ENCODE measurements around the gene EML1.

Gene EML1

GRCh38 chr14:99907761-99908652 lies 114.8 kb downstream of the EML1 start:
- no peak for DNase-seq

- DNase-seq: no peak
Observed at GRCh38 chr14:99908653-99909250, 115.5 kb downstream of the EML1 start.

- no peak for DNase-seq
Observed at GRCh38 chr14:99909513-99910064, 116.4 kb downstream of the EML1 start.

GRCh38 chr14:99910337-99911309 lies 117.4 kb downstream of the EML1 start:
- DNase-seq: no peak

DNA sequence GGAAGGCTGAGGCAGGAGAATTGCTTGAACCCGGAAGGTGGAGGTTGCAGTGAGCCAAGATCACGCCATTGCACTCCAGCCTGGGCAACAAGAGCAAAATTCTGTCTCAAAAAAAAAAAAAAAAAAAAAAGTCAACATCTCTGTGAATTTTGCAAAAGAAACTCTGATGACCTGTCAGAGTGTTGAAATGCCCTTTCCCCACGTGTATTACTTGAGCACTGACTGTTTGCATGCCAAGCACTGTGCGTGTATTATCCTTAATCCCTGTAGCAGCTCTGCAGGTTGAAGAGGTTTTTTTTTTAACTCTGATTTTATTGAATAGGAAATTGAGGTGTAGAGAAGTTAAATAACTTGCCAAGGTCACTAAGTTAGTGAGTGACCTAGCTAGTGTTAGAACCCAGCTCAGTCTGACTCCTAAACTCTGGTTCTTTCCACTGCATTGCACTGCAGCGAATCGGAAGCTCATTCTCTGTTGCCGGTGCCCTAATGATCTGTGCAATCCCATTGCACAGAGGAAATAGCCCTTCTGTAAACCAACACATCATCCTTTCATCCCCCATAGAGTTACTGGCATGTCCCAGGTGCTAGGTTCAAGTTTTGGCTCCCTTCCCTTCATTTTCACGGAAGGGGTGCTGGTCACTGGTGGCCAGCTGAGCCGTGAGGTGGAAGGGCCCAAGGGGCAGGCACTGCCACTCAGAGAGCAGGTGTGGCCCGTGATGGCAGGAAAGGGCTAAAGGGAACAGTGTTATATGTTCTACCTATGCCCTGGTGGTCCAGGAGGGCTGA lies 122.3 kb downstream of the EML1 start:
- no peak for DNase-seq

- no peak for DNase-seq
Observed at GRCh38 chr14:99916091-99916383, 122.8 kb downstream of the EML1 start.

- DNase-seq: no peak
Observed at GRCh38 chr14:99918781-99919180, 125.6 kb downstream of the EML1 start.

DNA sequence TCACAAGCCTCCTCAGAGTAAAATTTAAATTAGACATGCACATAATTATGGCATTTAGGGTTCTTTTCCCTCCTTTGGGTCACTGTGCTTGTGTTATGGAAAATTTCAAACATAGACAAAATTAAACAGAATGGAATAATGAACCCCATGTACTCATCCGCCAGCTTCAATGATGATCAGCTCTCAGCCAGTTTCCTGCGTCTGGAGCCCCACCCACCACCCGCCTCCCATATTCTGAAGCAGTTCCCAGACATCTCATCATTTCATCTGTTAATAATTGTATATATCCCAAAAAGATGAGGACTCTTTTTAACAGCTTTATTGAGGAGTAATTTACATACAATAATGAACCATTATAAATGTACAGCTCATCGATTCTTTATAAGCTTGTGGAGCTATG lies 128.2 kb downstream of the EML1 start:
- no peak for DNase-seq

DNA sequence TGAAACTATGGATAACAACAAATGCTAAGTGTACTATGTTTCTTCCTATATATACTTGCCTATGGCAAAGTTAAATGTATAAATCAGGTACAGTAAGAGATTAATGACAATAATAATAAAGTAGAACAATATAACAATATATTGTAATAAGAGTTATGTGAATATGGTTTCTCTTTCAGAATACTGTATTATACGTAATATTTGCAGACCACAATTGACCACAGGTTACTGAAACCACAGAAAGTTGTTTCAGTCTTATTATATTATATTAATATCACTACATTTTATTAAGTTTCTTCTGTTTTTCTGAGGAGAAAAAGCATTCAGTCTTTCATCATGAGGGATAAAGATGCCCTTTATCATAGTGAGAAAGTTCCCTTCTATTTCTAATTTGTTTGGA lies 131.2 kb downstream of the EML1 start:
- no peak for DNase-seq

DNA sequence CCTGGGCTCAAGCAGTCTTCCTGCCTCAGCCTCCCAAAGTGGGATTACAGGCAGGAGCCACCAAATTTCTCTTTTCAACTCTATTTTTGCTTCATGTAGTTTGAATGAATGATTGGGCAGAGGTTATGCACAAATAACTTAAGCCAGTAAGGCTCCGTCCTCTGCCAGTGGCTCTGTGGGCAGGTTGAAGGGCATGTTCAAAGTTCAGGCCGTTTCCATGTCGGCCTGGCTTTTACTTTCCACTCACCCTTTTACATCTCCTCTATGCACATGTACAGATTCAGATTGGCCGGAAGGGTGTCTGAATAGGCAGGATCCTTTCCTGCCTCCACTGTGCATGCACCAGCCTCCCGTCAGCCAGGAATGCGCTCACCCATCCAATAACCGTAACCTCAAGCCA lies 132.3 kb downstream of the EML1 start:
- no peak for DNase-seq

DNA sequence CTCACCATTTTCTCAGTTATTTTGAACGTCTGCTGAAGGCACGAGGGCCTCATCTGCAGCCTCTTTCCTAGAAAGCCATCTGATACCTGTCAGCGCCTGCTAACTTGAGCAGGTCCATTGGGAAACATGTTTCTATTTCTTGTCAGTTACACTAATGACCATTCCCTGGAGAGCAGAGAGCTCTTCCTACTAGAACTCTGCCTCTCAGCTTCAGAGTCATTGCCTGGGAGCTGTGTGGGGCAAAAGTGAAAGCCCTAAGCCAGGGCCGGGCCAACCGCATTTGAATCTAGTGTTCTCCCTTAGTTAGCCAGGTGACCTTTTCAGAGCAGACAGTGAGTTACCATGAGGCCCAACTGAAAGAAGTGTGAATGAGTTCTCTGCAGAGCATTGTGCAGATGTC lies 135.8 kb downstream of the EML1 start:
- no peak for DNase-seq

GRCh38 chr14:99929601-99930000 lies 136.4 kb downstream of the EML1 start:
- DNase-seq: no peak

DNA sequence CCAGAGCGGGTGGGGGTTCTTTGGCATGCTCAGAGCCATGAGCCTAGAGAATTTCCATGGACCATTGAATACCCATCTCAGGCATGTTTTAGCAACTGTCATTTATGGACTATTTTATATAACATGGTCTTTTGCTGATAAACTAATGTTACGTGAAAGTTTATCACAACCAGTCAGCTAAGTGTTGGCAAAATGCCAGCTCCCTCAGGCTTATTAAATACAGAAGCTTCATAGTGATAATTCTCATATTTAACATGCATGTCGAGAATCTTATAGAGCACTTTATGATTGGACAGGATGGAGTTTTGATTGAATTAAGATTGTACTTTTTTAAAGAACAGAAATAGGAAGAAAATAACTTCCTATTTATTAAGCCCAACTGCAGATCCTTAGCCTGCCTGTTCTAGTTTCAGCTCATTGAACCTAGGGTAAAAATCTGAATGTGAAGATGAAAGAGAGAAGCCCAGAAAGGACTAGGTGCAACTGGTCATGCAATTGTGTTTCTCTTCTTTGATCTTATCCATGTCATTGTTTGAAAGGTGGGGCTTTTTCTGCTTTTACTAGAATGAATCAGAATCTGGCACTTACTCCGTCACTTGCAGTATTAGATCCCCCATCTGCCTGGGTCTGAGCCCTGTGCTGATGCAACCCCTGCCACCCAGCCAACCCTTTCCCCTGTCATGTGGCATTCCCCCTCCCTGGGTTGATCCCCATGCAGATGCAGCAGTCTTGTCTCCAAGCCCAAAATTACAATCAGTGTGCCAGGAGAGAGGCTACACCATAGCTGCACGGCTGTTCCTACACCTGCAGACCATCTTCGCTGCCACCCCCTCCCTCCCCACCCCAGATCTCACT lies 137.4 kb downstream of the EML1 start:
- DNase-seq: no peak

- no peak for DNase-seq
Observed at GRCh38 chr14:99931308-99931707, 138.1 kb downstream of the EML1 start.

GRCh38 chr14:99936056-99936455 lies 142.8 kb downstream of the EML1 start:
- DNase-seq: no peak

- DNase-seq: no peak
Observed at GRCh38 chr14:99936738-99937474, 143.7 kb downstream of the EML1 start.

DNA sequence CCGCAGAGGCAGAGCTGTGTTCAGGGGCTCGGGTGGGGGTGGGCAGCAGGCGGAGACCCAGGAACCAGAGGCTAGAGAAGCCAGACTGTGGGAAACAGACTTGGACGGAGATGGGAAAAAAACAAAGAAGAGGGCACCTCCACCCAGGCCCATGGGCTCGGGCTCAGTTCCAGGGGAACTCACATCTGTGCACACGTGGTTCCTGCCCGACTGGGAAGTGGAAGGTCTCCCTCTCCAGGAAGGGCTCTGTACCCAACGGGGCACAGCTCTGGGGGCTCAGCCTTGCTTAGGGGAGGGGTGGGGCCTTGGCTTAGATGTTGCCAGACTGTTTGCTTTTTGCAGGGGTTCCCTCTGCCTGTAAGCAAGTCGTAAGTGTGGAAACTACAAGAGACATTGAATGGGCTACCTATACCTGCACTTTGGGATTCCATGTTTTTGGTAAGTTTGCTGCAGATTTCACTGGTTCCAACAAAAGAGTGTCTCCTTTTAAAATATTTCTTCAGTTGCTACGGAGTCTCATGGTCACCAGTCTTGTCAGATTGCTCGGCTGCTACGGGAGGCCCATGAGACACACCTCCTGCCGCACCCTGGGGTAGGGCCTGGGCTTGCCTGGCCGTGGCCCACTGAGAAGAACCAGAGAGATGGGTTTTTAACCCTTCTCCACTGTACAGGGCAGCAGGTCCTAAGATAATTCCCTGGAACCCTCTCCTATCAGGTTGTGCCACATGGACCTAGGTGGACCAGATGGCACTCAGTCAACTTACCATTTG lies 144.4 kb downstream of the EML1 start:
- no peak for DNase-seq

DNA sequence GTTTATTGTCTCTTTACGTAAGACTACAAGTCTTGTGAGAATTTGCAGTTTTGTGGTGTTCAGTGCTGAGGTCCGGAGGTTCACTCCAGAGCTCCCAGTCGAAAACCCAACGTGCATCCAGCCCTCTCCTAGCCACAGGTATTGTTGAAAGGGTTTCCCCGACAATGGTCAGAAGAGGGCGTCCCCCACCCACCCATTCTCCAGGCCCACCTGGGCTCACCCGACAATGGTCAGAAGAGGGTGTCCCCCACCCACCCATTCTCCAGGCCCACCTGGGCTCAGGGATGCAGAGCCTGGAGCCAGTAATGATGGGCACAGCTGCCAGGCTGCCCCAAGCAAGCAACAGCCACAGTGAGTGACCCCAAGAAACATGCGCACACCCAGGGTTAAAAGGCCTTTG lies 145.2 kb downstream of the EML1 start:
- DNase-seq: no peak

DNA sequence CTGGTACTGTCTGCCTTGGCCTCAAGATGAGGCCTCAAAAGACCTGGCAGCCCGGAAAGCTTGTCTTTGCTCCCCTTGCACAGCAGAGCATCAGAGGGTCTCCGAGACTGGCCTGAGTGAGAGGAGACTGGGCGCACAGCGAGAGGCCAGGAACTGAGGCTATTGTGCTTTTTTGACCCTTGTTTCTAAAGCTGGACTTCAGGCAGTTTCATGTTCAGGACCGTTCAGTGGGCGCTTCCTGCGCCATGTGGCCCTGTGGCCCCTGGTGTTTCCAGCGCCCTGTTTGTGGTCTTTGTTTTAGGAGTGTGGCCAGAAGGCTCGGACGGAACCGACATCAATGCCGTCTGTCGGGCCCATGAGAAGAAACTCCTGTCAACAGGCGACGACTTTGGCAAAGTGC lies 145.7 kb downstream of the EML1 start:
- DNase-seq: no peak
